ENCODE measurements around the gene GCA.

- no peak for TF ChIP-seq CTCF (IDR thresholded peaks at IDR 0.05)
- TF ChIP-seq POLR2AphosphoS5 (IDR thresholded peaks at IDR 0.05) = no peak
- no peak for TF ChIP-seq POLR2A (IDR thresholded peaks at IDR 0.05; ENCODE audit: low read depth)
These were observed 474 bp upstream of the GCA start for GRCh38 chr2:162343492-162343823.
